ENCODE results near the gene CTRL.

CTRL gene

DNA sequence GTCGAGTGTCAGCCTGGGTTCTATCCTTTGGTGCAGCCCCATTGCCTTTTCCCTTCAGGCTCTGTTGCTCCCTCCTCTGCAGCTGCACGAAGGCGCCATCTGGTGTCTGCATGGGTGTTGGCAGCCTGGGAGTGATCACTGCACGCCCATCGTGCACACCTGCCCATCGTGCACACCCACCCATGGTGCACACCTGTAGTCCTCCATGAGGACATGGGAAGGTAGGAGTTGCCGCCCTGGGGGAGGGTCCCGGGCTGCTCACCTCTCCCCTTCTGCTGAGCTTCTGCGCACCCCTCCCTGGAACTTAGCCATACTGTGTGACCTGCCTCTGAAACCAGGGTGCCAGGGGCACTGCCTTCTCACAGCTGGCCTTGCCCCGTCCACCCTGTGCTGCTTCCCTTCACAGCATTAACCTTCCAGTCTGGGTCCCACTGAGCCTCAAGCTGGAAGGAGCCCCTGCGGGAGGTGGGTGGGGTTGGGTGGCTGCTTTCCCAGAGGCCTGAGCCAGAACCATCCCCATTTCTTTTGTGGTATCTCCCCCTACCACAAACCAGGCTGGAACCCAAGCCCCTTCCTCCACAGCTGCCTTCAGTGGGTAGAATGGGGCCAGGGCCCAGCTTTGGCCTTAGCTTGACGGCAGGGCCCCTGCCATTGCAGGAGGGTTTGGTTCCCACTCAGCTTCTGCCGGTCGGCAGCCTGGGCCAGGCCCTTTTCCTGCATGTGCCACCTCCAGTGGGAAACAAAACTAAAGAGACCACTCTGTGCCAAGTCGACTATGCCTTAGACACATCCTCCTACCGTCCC lies 2.9 kb downstream of the CTRL start:
- Histone ChIP-seq H3K9me3 (ENCODE audit: severe bottlenecking) (no peaks in the 10 kb centered on the region), H3K36me3 (ENCODE audit: low read depth) (peaks cover 24% of the 10 kb centered on the region), H3K4me3 (ENCODE audit: severe bottlenecking) (no peak overlapping the region), H3K27me3 (ENCODE audit: insufficient read depth, poor library complexity, severe bottlenecking) (no peaks in the 10 kb centered on the region), H3K27ac (ENCODE audit: poor library complexity, severe bottlenecking) (no peak overlapping the region), H3K4me1 (ENCODE audit: insufficient read depth, poor library complexity, severe bottlenecking) (peaks cover 4% of the 10 kb centered on the region)
- DNase-seq (ENCODE audit: low spot score) (peak; percentile 73), ATAC-seq (ENCODE audit: low read depth) (peak; percentile 67)
- TF ChIP-seq, protein P1, sequence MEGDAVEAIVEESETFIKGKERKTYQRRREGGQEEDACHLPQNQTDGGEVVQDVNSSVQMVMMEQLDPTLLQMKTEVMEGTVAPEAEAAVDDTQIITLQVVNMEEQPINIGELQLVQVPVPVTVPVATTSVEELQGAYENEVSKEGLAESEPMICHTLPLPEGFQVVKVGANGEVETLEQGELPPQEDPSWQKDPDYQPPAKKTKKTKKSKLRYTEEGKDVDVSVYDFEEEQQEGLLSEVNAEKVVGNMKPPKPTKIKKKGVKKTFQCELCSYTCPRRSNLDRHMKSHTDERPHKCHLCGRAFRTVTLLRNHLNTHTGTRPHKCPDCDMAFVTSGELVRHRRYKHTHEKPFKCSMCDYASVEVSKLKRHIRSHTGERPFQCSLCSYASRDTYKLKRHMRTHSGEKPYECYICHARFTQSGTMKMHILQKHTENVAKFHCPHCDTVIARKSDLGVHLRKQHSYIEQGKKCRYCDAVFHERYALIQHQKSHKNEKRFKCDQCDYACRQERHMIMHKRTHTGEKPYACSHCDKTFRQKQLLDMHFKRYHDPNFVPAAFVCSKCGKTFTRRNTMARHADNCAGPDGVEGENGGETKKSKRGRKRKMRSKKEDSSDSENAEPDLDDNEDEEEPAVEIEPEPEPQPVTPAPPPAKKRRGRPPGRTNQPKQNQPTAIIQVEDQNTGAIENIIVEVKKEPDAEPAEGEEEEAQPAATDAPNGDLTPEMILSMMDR (IDR thresholded peaks at IDR 0.05; ENCODE audit: poor library complexity, severe bottlenecking) = peak; percentile 93

DNA sequence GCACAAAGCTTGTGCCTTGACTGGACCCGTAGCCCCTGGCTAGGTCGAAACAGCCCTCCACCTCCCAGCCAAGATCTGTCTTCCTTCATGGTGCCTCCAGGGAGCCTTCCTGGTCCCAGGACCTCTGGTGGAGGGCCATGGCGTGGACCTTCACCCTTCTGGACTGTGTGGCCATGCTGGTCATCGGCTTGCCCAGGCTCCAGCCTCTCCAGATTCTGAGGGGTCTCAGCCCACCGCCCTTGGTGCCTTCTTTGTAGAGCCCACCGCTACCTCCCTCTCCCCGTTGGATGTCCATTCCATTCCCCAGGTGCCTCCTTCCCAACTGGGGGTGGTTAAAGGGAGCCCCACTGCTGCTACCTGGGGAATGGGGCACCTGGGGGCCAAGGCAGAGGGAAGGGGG lies 3.5 kb downstream of the CTRL start:
- TF ChIP-seq, protein P1 (IDR thresholded peaks at IDR 0.05; ENCODE audit: poor library complexity, severe bottlenecking) = no peak
- Histone ChIP-seq H3K4me1 (ENCODE audit: insufficient read depth, poor library complexity, severe bottlenecking) (peaks cover 4% of the 10 kb centered on the region), H3K4me3 (ENCODE audit: severe bottlenecking) (no peak overlapping the region), H3K27ac (ENCODE audit: poor library complexity, severe bottlenecking) (no peak overlapping the region), H3K36me3 (ENCODE audit: low read depth) (peaks cover 24% of the 10 kb centered on the region), H3K27me3 (ENCODE audit: insufficient read depth, poor library complexity, severe bottlenecking) (no peaks in the 10 kb centered on the region), H3K9me3 (ENCODE audit: severe bottlenecking) (no peaks in the 10 kb centered on the region)
- ATAC-seq (ENCODE audit: low read depth) = no peak
- no peak for DNase-seq (ENCODE audit: low spot score)

DNA sequence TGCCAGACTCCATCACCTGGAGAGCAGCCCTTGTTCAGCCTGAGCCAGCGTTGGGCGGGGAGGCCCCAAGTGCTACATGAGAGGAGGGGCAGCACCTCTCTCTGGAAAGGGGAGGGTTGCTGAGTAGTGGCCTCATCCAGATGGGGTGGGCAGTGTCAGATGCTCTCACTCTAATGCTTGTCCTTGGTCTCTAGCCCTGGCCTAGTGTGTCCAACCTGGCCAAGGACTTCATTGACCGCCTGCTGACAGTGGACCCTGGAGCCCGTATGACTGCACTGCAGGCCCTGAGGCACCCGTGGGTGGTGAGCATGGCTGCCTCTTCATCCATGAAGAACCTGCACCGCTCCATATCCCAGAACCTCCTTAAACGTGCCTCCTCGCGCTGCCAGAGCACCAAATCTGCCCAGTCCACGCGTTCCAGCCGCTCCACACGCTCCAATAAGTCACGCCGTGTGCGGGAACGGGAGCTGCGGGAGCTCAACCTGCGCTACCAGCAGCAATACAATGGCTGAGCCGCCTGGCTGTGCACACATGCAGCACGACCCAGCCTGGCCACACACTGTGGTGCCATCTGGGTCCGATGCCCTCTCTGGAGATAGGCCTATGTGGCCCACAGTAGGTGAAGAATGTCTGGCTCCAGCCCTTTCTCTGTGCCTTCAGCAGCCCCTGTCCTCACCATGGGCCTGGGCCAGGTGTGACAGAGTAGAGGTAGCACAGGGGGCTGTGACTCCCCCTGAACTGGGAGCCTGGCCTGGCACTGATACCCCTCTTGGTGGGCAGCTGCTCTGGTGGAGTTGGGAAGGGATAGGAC lies 4.3 kb downstream of the CTRL start:
- peaks cover 24% of the 10 kb centered on the region for H3K36me3 ChIP-seq (ENCODE audit: low read depth)
- no peak overlapping the region for H3K27ac ChIP-seq (ENCODE audit: poor library complexity, severe bottlenecking)
- no peaks in the 10 kb centered on the region for H3K9me3 ChIP-seq (ENCODE audit: severe bottlenecking)
- H3K27me3 ChIP-seq (ENCODE audit: insufficient read depth, poor library complexity, severe bottlenecking) = no peaks in the 10 kb centered on the region
- no peak overlapping the region for H3K4me3 ChIP-seq (ENCODE audit: severe bottlenecking)
- TF ChIP-seq, protein P1 (IDR thresholded peaks at IDR 0.05; ENCODE audit: poor library complexity, severe bottlenecking) = no peak
- H3K4me1 ChIP-seq (ENCODE audit: insufficient read depth, poor library complexity, severe bottlenecking) = peaks cover 4% of the 10 kb centered on the region
- no peak for ATAC-seq (ENCODE audit: low read depth)
- no peak for DNase-seq (ENCODE audit: low spot score)

DNA sequence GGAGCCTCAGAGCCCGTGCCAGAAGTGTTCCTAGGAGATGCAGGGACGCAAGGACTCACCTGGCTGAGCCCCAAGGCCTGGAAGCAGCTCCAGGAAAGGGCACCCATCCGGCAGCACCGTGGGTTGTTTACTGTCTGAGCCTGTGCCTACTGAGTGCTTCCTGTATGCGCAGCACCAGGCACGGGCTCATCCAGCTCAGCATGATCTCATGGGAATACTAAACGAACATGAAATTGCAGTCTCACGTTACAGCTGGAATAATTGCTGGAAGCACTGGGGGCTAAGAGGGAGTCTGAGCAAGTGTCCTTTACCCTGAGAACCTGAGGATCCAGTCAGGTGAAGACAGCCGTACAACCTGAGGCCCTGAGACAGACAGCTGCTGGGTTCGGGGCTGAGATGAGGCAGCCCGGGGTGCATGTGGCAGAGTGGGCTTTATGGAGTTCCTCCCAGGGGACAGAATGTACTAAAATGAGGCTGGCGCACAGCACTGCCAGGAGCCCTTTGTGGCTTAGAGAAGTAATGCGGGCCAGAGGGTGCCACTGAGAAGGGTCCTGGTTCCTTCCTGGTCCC lies 5.4 kb downstream of the CTRL start:
- H3K27me3 ChIP-seq (ENCODE audit: insufficient read depth, poor library complexity, severe bottlenecking) = no peaks in the 10 kb centered on the region
- H3K9me3 ChIP-seq (ENCODE audit: severe bottlenecking) = no peaks in the 10 kb centered on the region
- H3K4me1 ChIP-seq (ENCODE audit: insufficient read depth, poor library complexity, severe bottlenecking) = peaks cover 4% of the 10 kb centered on the region
- peaks cover 24% of the 10 kb centered on the region for H3K36me3 ChIP-seq (ENCODE audit: low read depth)
- DNase-seq (ENCODE audit: low spot score) (peak; percentile 76), ATAC-seq (ENCODE audit: low read depth) (peak; percentile 66)
- H3K4me3 ChIP-seq (ENCODE audit: severe bottlenecking) = no peak overlapping the region
- peak overlapping the region; percentile 23 for H3K27ac ChIP-seq (ENCODE audit: poor library complexity, severe bottlenecking)
- TF ChIP-seq, protein P1 (IDR thresholded peaks at IDR 0.05; ENCODE audit: poor library complexity, severe bottlenecking) = no peak
